H9 (cell line): ENCODE data around the gene KBTBD13. TPM values are rescaled to one million over a fixed set of nuclear protein-coding genes. Genes with fewer than 3 reads are reported as not detected.

ENCODE experiments used
- DNase-seq: peaks from one replicate; pipeline ENCODE4 v3.0.0-alpha.2; 2017
- H2AFZ ChIP-seq: one replicate; pipeline ENCODE4 v1.6.1; 2013; ENCODE audit warnings: mild to moderate bottlenecking, low read length, control low read depth, moderate library complexity
- H2AK5ac ChIP-seq: 2 replicates; pipeline ENCODE4 v1.6.1; 2013; ENCODE audit warnings: low read length, control low read depth, mixed read lengths; ENCODE audit not compliant: insufficient read length
- H2BK120ac ChIP-seq: one replicate; pipeline ENCODE4 v1.6.1; 2013; ENCODE audit warnings: low read depth, mild to moderate bottlenecking, low read length, control low read depth, inconsistent platforms; ENCODE audit not compliant: poor library complexity, severe bottlenecking
- H2BK12ac ChIP-seq: 2 replicates; pipeline ENCODE4 v1.6.1; 2013; ENCODE audit warnings: low read length, control low read depth, mixed read lengths, low read depth; ENCODE audit not compliant: insufficient read length
- H2BK15ac ChIP-seq: 2 replicates; pipeline ENCODE4 v1.6.1; 2013; ENCODE audit warnings: low read depth, low read length, control low read depth
- H2BK20ac ChIP-seq: one replicate; pipeline ENCODE4 v1.6.1; 2013; ENCODE audit warnings: low read depth, mild to moderate bottlenecking, low read length, control low read depth, inconsistent platforms; ENCODE audit not compliant: poor library complexity, severe bottlenecking
- H2BK5ac ChIP-seq: 2 replicates; pipeline ENCODE4 v1.6.1; 2013; ENCODE audit warnings: low read length, control low read depth, mixed read lengths; ENCODE audit not compliant: insufficient read length
- H3K14ac ChIP-seq: 2 replicates; pipeline ENCODE4 v1.6.1; 2013; ENCODE audit warnings: low read length, control low read depth; ENCODE audit not compliant: insufficient read depth
- H3K18ac ChIP-seq: 2 replicates; pipeline ENCODE4 v1.6.1; 2013; ENCODE audit warnings: low read depth, mild to moderate bottlenecking, mixed read lengths, low read length, control low read depth; ENCODE audit not compliant: insufficient read length
- H3K23ac ChIP-seq: 2 replicates; pipeline ENCODE4 v1.6.1; 2013; ENCODE audit warnings: low read length, control low read depth, mixed read lengths, low read depth; ENCODE audit not compliant: insufficient read length
- H3K23me2 ChIP-seq: 2 replicates; pipeline ENCODE4 v1.6.1; 2013; ENCODE audit warnings: low read depth, mild to moderate bottlenecking, mixed read lengths, low read length, control low read depth; ENCODE audit not compliant: insufficient read length, poor library complexity, severe bottlenecking
- H3K27ac ChIP-seq: 2 replicates; pipeline ENCODE4 v1.5.1; 2013; ENCODE audit warnings: low read length, control low read depth, mixed read lengths, low read depth; ENCODE audit not compliant: insufficient read length
- H3K27me3 ChIP-seq: 2 replicates; pipeline ENCODE4 v1.6.1; 2013; ENCODE audit warnings: low read length, control low read depth, inconsistent platforms; ENCODE audit not compliant: insufficient read depth
- H3K4ac ChIP-seq: 2 replicates; pipeline ENCODE4 v1.6.1; 2013; ENCODE audit warnings: low read depth, mild to moderate bottlenecking, control low read depth, inconsistent platforms, low read length, moderate library complexity
- H3K4me1 ChIP-seq: 2 replicates; pipeline ENCODE4 v1.6.1; 2013; ENCODE audit warnings: low read length, control low read depth, inconsistent platforms; ENCODE audit not compliant: insufficient read depth
- H3K4me2 ChIP-seq: 2 replicates; pipeline ENCODE4 v1.6.1; 2013; ENCODE audit warnings: low read length, control low read depth, mixed read lengths; ENCODE audit not compliant: insufficient read length, insufficient read depth
- H3K56ac ChIP-seq: 2 replicates; pipeline ENCODE4 v1.6.1; 2013; ENCODE audit warnings: low read depth, mild to moderate bottlenecking, mixed read lengths, low read length, control low read depth; ENCODE audit not compliant: insufficient read length
- H3K79me1 ChIP-seq: 2 replicates; pipeline ENCODE4 v1.6.1; 2013; ENCODE audit warnings: low read depth, mild to moderate bottlenecking, moderate library complexity, low read length, control low read depth, inconsistent platforms; ENCODE audit not compliant: insufficient read depth, poor library complexity, severe bottlenecking
- H3K79me2 ChIP-seq: 2 replicates; pipeline ENCODE4 v1.6.1; 2013; ENCODE audit warnings: low read length, control low read depth, inconsistent platforms; ENCODE audit not compliant: insufficient read depth
- H3K9ac ChIP-seq: 2 replicates; pipeline ENCODE4 v1.6.1; 2013; ENCODE audit warnings: low read length, control low read depth, mixed read lengths; ENCODE audit not compliant: insufficient read length; ENCODE audit errors: extremely low read depth
- H3K9me3 ChIP-seq: one replicate; pipeline ENCODE4 v1.6.1; 2013; ENCODE audit warnings: low read depth, low read length, inconsistent platforms; ENCODE audit not compliant: control insufficient read depth
- H3T11ph ChIP-seq: one replicate; pipeline ENCODE4 v1.6.1; 2013; ENCODE audit warnings: mild to moderate bottlenecking, low read length, control low read depth, inconsistent platforms
- H4K20me1 ChIP-seq: one replicate; pipeline ENCODE4 v1.6.1; 2013; ENCODE audit not compliant: control insufficient read depth, insufficient read length, insufficient read depth
- H4K5ac ChIP-seq: 2 replicates; pipeline ENCODE4 v1.6.1; 2013; ENCODE audit warnings: low read depth, mild to moderate bottlenecking, mixed read lengths, low read length, control low read depth; ENCODE audit not compliant: insufficient read length
- H4K8ac ChIP-seq: replicated peaks from 2 replicates; pipeline ENCODE4 v1.6.1; 2013; ENCODE audit warnings: low read length, control low read depth, mixed read lengths, low read depth; ENCODE audit not compliant: insufficient read length
- H4K91ac ChIP-seq: 2 replicates; pipeline ENCODE4 v1.6.1; 2013; ENCODE audit warnings: low read depth, mild to moderate bottlenecking, moderate library complexity, mixed read lengths, low read length, control low read depth; ENCODE audit not compliant: insufficient read length
- H3K27ac Mint-ChIP-seq, 3 experiments: 2 replicates in 2 of 3; 3 replicates in 1 of 3; pipeline ENCODE4 v1.8.0; 2020 to 2021; ENCODE audit warnings: mixed read lengths in 3 of 3, mild to moderate bottlenecking in 1 of 3, moderate library complexity in 1 of 3
- H3K27me3 Mint-ChIP-seq: 2 replicates; pipeline ENCODE4 v1.8.0; 2021; ENCODE audit warnings: low read depth, mild to moderate bottlenecking, moderate library complexity, mixed read lengths
- H3K36me3 Mint-ChIP-seq, 3 experiments: 2 replicates in 2 of 3; 3 replicates in 1 of 3; pipeline ENCODE4 v1.8.0; 2020 to 2021; ENCODE audit warnings: low read depth in 3 of 3, mixed read lengths in 3 of 3; ENCODE audit not compliant: insufficient read depth in 1 of 3
- H3K4me1 Mint-ChIP-seq, 2 experiments: 2 replicates each; pipeline ENCODE4 v1.8.0; 2020; ENCODE audit warnings: mixed read lengths in 2 of 2
- H3K4me3 Mint-ChIP-seq, 2 experiments: 2 replicates in 1 of 2; 3 replicates in 1 of 2; pipeline ENCODE4 v1.8.0; 2020 to 2021; ENCODE audit warnings: mild to moderate bottlenecking in 2 of 2, mixed read lengths in 2 of 2, moderate library complexity in 1 of 2
- H3K9me3 Mint-ChIP-seq, 2 experiments: 2 replicates in 1 of 2; 3 replicates in 1 of 2; pipeline ENCODE4 v1.8.0; 2020; ENCODE audit warnings: mild to moderate bottlenecking in 2 of 2, mixed read lengths in 2 of 2, moderate library complexity in 1 of 2
- CTCF ChIP-seq: fragments of 200-600 bp; sonication (generic); conservative IDR thresholded peaks from 3 replicates; pipeline ENCODE4 v1.8.0; 2021; ENCODE audit warnings: antibody characterized with exemption, mild to moderate bottlenecking
- WGBS: extraction: QIAGEN DNeasy Blood & Tissue Kit; methylation state at CpG from one replicate; pipeline ENCODE4 v1.1.7; 2013; ENCODE audit warnings: missing lambda C conversion rate, low lambda C conversion rate, mixed read lengths; ENCODE audit not compliant: insufficient read length; ENCODE audit errors: extremely low coverage; 5-methylcytosine and 5-hydroxymethylcytosine counted together
- total RNA-seq: library from RNA; stranded (reverse); gene quantifications from 2 replicates; pipeline ENCODE4 v1.2.1, GENCODE V29; 2021

Gene KBTBD13
- total RNA-seq, 1 experiment from 2014 or later = not detected

GRCh38 chr15:65026756-65027155, 49.8 kb upstream of the KBTBD13 start:
- no peaks in the 10 kb centered on the region for H3K23me2 ChIP-seq
- H4K5ac ChIP-seq = no peak overlapping the region
- H2AK5ac ChIP-seq = no peak overlapping the region
- H4K8ac ChIP-seq = no peak overlapping the region
- Mint-ChIP-seq H3K27me3 (peaks cover 4% of the 10 kb centered on the region; the same call in 1 of the 2 replicates), H3K4me3 (no peak overlapping the region), H3K27ac (no peak overlapping the region), H3K4me1 (peaks cover 9% of the 10 kb centered on the region in 2 experiments), H3K9me3 (no peaks in the 10 kb centered on the region), H3K36me3 (peaks cover 2 to 34% (median 33%) of the 10 kb centered on the region in 3 experiments; a peak in 5 of 7 replicates)
- H3K18ac ChIP-seq = no peak overlapping the region
- no peak overlapping the region for H4K91ac ChIP-seq
- no peaks in the 10 kb centered on the region for H3K4me1 ChIP-seq
- no peak overlapping the region for H3K4me2 ChIP-seq
- DNase-seq = no peak
- no peak overlapping the region for H3K4ac ChIP-seq
- no peaks in the 10 kb centered on the region for H3K9me3 ChIP-seq
- H3K27me3 ChIP-seq = no peaks in the 10 kb centered on the region
- no peak overlapping the region for H3K27ac ChIP-seq
- no peaks in the 10 kb centered on the region for H4K20me1 ChIP-seq
- WGBS = no CpG with 5 or more reads among the region's 6 CpGs
- H2BK20ac ChIP-seq = no peak overlapping the region
- no peak overlapping the region for H2BK15ac ChIP-seq
- H3K79me2 ChIP-seq = no peaks in the 10 kb centered on the region
- H3K79me1 ChIP-seq = no peaks in the 10 kb centered on the region
- no peak overlapping the region for H2AFZ ChIP-seq
- H2BK120ac ChIP-seq = no peak overlapping the region
- no peak overlapping the region for H3K56ac ChIP-seq
- H2BK5ac ChIP-seq = no peak overlapping the region
- no peak overlapping the region for H2BK12ac ChIP-seq
- H3K14ac ChIP-seq = no peak overlapping the region
- no peak overlapping the region for H3K9ac ChIP-seq
- TF ChIP-seq CTCF = no peak
- H3T11ph ChIP-seq = no peak overlapping the region
- no peak overlapping the region for H3K23ac ChIP-seq
